Measurements from ENCODE around the gene ZFYVE28. TPM values are rescaled to one million over a fixed set of nuclear protein-coding genes. Genes with fewer than 3 reads are reported as not detected.
A peak's percentile ranks its signal among the peaks of the same experiment; 100 is the strongest.

The ZFYVE28 gene
- total and polyA plus RNA-seq, 7 donors, result 1.7 to 7.7 (median 3.4) TPM

GRCh38 chr4:2443061-2443730 is 24.8 kb upstream of the ZFYVE28 start:
- no peaks in the 10 kb centered on the region for H3K27me3 ChIP-seq (ENCODE audit: insufficient read depth in 3 of 3, low read length in 2 of 3)
- H3K9me3 ChIP-seq, result no peaks in the 10 kb centered on the region
- no peak overlapping the region for H3K27ac ChIP-seq
- DNase-seq (no peak), ATAC-seq (no peak)
- H3K4me3 ChIP-seq, result no peak overlapping the region
- intact Hi-C loops (cut with DNase I), result loop anchor here (2.0 to 5.0 kb wide), 2 partner anchors 222 to 226 kb away; no protein-coding TSS in a partner anchor
- TF ChIP-seq CTCF (IDR thresholded peaks at IDR 0.05), result no peak
- 78 to 86% (median 82%) methylated on average over 19 to 20 of the region's 20 CpGs for WGBS, 3 donors
- no peaks in the 10 kb centered on the region for H3K36me3 ChIP-seq (ENCODE audit: insufficient read depth in 1 of 2, low read depth in 1 of 2)
- no peaks in the 10 kb centered on the region for H3K4me1 ChIP-seq

GRCh38 chr4:2442175-2442993 is 23.9 kb upstream of the ZFYVE28 start:
- H3K27me3 ChIP-seq (ENCODE audit: insufficient read depth in 3 of 3, low read length in 2 of 3), result no peaks in the 10 kb centered on the region
- TF ChIP-seq CTCF (IDR thresholded peaks at IDR 0.05), result no peak
- intact Hi-C loops (cut with DNase I), result loop anchor here (2.0 to 5.0 kb wide), 2 partner anchors 222 to 225 kb away; no protein-coding TSS in a partner anchor
- no peak for ATAC-seq
- peak in 1 of 2 donors; percentile 34 for DNase-seq
- WGBS, 3 donors, result 67 to 72% (median 70%) methylated on average over 17 to 20 of the region's 20 CpGs
- no peaks in the 10 kb centered on the region for H3K36me3 ChIP-seq (ENCODE audit: insufficient read depth in 1 of 2, low read depth in 1 of 2)
- H3K4me3 ChIP-seq, result no peak overlapping the region
- H3K27ac ChIP-seq, result no peak overlapping the region
- H3K9me3 ChIP-seq, result no peaks in the 10 kb centered on the region
- H3K4me1 ChIP-seq, result no peaks in the 10 kb centered on the region

GRCh38 chr4:2441393-2442174 is 23.1 kb upstream of the ZFYVE28 start:
- Histone ChIP-seq H3K27ac (no peak overlapping the region), H3K27me3 (ENCODE audit: insufficient read depth in 3 of 3, low read length in 2 of 3) (no peaks in the 10 kb centered on the region), H3K36me3 (ENCODE audit: insufficient read depth in 1 of 2, low read depth in 1 of 2) (no peaks in the 10 kb centered on the region), H3K9me3 (no peaks in the 10 kb centered on the region), H3K4me3 (no peak overlapping the region), H3K4me1 (no peaks in the 10 kb centered on the region)
- DNase-seq, result peak; percentile 50 to 63
- intact Hi-C loops (cut with DNase I), result loop anchor here (2.0 to 5.0 kb wide), 2 partner anchors 221 to 224 kb away; no protein-coding TSS in a partner anchor
- peak; percentile 66 for TF ChIP-seq CTCF (IDR thresholded peaks at IDR 0.05)
- 48 to 50% (median 49%) methylated on average over 13 to 14 of the region's 14 CpGs for WGBS, 3 donors
- peak; percentile 67 to 90 (median 82) for ATAC-seq

- ATAC-seq (no peak), DNase-seq (no peak)
- 68 to 76% (median 68%) methylated on average over 16 of the region's 16 CpGs for WGBS, 3 donors
- Histone ChIP-seq H3K9me3 (no peaks in the 10 kb centered on the region), H3K27ac (no peak overlapping the region), H3K4me1 (peaks cover 1% of the 10 kb centered on the region), H3K4me3 (no peak overlapping the region), H3K36me3 (ENCODE audit: insufficient read depth in 1 of 2, low read depth in 1 of 2) (no peaks in the 10 kb centered on the region), H3K27me3 (ENCODE audit: insufficient read depth in 3 of 3, low read length in 2 of 3) (no peaks in the 10 kb centered on the region)
- TF ChIP-seq CTCF (IDR thresholded peaks at IDR 0.05), result no peak
- intact Hi-C loops (cut with DNase I), result no loop called here
Observed at GRCh38 chr4:2438822-2439718, 20.6 kb upstream of the ZFYVE28 start.

Data from psoas muscle (tissue), 8 donors.